ENCODE results near the gene HOXA7.

The HOXA7 gene

GRCh38 chr7:27184337-27185012 is 28.0 kb upstream of the HOXA7 start:
- Histone ChIP-seq H3K4me3 (ENCODE audit: low read length) (no peak overlapping the region), H3K9me3 (ENCODE audit: insufficient read depth, low read depth, low read length) (peaks cover 8% of the 10 kb centered on the region; the same call in 1 of the 2 replicates), H3K4me1 (ENCODE audit: insufficient read depth, low read length) (peaks cover 6% of the 10 kb centered on the region), H3K9ac (ENCODE audit: low read depth, low read length) (no peak overlapping the region), H3K27me3 (ENCODE audit: insufficient read depth, low read length) (peaks cover 100% of the 10 kb centered on the region), H3K27ac (ENCODE audit: low read length) (no peak overlapping the region), H3K36me3 (ENCODE audit: insufficient read depth, low read depth, low read length) (no peaks in the 10 kb centered on the region)

- Histone ChIP-seq H3K27me3 (ENCODE audit: insufficient read depth, low read length) (peaks cover 100% of the 10 kb centered on the region), H3K4me3 (ENCODE audit: low read length) (no peak overlapping the region), H3K9ac (ENCODE audit: low read depth, low read length) (no peak overlapping the region), H3K4me1 (ENCODE audit: insufficient read depth, low read length) (peaks cover 6% of the 10 kb centered on the region), H3K9me3 (ENCODE audit: insufficient read depth, low read depth, low read length) (peaks cover 8% of the 10 kb centered on the region; the same call in 1 of the 2 replicates), H3K27ac (ENCODE audit: low read length) (no peak overlapping the region), H3K36me3 (ENCODE audit: insufficient read depth, low read depth, low read length) (no peaks in the 10 kb centered on the region)
Observed at GRCh38 chr7:27183682-27184336, 27.3 kb upstream of the HOXA7 start.

- Histone ChIP-seq H3K27me3 (ENCODE audit: insufficient read depth, low read length) (peaks cover 100% of the 10 kb centered on the region), H3K36me3 (ENCODE audit: insufficient read depth, low read depth, low read length) (no peaks in the 10 kb centered on the region), H3K9me3 (ENCODE audit: insufficient read depth, low read depth, low read length) (peaks cover 8% of the 10 kb centered on the region; the same call in 1 of the 2 replicates), H3K4me1 (ENCODE audit: insufficient read depth, low read length) (peaks cover 6% of the 10 kb centered on the region; the same call in 1 of the 2 replicates), H3K4me3 (ENCODE audit: low read length) (no peak overlapping the region), H3K9ac (ENCODE audit: low read depth, low read length) (no peak overlapping the region), H3K27ac (ENCODE audit: low read length) (no peak overlapping the region)
Observed at GRCh38 chr7:27182861-27183681, 26.6 kb upstream of the HOXA7 start.

GRCh38 chr7:27182285-27182841 is 25.9 kb upstream of the HOXA7 start:
- peaks cover 100% of the 10 kb centered on the region for H3K27me3 ChIP-seq (ENCODE audit: insufficient read depth, low read length)
- no peak overlapping the region for H3K4me3 ChIP-seq (ENCODE audit: low read length)
- H3K36me3 ChIP-seq (ENCODE audit: insufficient read depth, low read depth, low read length), result no peaks in the 10 kb centered on the region
- peaks cover 3% of the 10 kb centered on the region; the same call in 1 of the 2 replicates for H3K4me1 ChIP-seq (ENCODE audit: insufficient read depth, low read length)
- no peak overlapping the region for H3K27ac ChIP-seq (ENCODE audit: low read length)
- peaks cover 2% of the 10 kb centered on the region; the same call in 1 of the 2 replicates for H3K9me3 ChIP-seq (ENCODE audit: insufficient read depth, low read depth, low read length)
- H3K9ac ChIP-seq (ENCODE audit: low read depth, low read length), result no peak overlapping the region

DNA sequence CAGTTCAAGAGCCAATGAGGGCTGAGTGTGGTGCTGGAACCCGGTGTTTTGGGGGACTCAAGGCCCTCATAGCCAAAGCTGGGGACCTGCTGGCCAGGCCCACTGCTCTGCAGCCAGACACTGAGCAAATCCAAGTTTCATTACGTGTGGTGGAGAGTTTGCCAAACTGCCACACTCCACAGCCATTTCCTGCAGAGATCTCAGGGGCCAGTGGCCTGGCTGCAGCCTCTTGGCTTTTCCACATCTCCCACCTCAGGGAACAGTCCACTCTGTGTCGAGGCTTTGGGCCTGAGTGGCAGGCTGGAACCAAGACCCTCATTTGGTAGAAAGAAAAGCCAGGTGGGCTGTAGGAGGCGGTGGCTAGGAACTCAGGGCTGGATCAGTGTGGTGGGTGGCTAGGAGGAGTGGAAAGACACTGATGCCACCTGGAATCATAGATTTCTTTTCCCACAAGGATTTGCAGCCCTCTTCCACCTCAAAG is 25.4 kb upstream of the HOXA7 start:
- Histone ChIP-seq H3K36me3 (ENCODE audit: insufficient read depth, low read depth, low read length) (no peaks in the 10 kb centered on the region), H3K9ac (ENCODE audit: low read depth, low read length) (no peak overlapping the region), H3K27me3 (ENCODE audit: insufficient read depth, low read length) (peaks cover 100% of the 10 kb centered on the region), H3K27ac (ENCODE audit: low read length) (no peak overlapping the region), H3K4me3 (ENCODE audit: low read length) (no peak overlapping the region), H3K4me1 (ENCODE audit: insufficient read depth, low read length) (no peaks in the 10 kb centered on the region), H3K9me3 (ENCODE audit: insufficient read depth, low read depth, low read length) (no peaks in the 10 kb centered on the region; the same call in 1 of the 2 replicates)

GRCh38 chr7:27180431-27181420 is 24.3 kb upstream of the HOXA7 start:
- no peak overlapping the region for H3K4me3 ChIP-seq (ENCODE audit: low read length)
- H3K27me3 ChIP-seq (ENCODE audit: insufficient read depth, low read length), result peaks cover 100% of the 10 kb centered on the region
- H3K9ac ChIP-seq (ENCODE audit: low read depth, low read length), result no peak overlapping the region
- no peaks in the 10 kb centered on the region for H3K36me3 ChIP-seq (ENCODE audit: insufficient read depth, low read depth, low read length)
- peaks cover 4% of the 10 kb centered on the region; the same call in 1 of the 2 replicates for H3K9me3 ChIP-seq (ENCODE audit: insufficient read depth, low read depth, low read length)
- H3K4me1 ChIP-seq (ENCODE audit: insufficient read depth, low read length), result no peaks in the 10 kb centered on the region
- no peak overlapping the region for H3K27ac ChIP-seq (ENCODE audit: low read length)

- H3K4me3 ChIP-seq (ENCODE audit: low read length), result no peak overlapping the region
- H3K9me3 ChIP-seq (ENCODE audit: insufficient read depth, low read depth, low read length), result peaks cover 10% of the 10 kb centered on the region
- H3K27ac ChIP-seq (ENCODE audit: low read length), result no peak overlapping the region
- H3K4me1 ChIP-seq (ENCODE audit: insufficient read depth, low read length), result no peaks in the 10 kb centered on the region
- no peaks in the 10 kb centered on the region for H3K36me3 ChIP-seq (ENCODE audit: insufficient read depth, low read depth, low read length)
- H3K27me3 ChIP-seq (ENCODE audit: insufficient read depth, low read length), result peaks cover 100% of the 10 kb centered on the region
- no peak overlapping the region for H3K9ac ChIP-seq (ENCODE audit: low read depth, low read length)
Observed at GRCh38 chr7:27179503-27180430, 23.3 kb upstream of the HOXA7 start.

- H3K27me3 ChIP-seq (ENCODE audit: insufficient read depth, low read length), result peaks cover 100% of the 10 kb centered on the region
- H3K4me3 ChIP-seq (ENCODE audit: low read length), result no peak overlapping the region
- no peak overlapping the region for H3K9ac ChIP-seq (ENCODE audit: low read depth, low read length)
Observed at GRCh38 chr7:27179030-27179429, 22.6 kb upstream of the HOXA7 start.

GRCh38 chr7:27178366-27178765 is 21.9 kb upstream of the HOXA7 start:
- H3K36me3 ChIP-seq (ENCODE audit: insufficient read depth, low read depth, low read length), result no peaks in the 10 kb centered on the region
- H3K27ac ChIP-seq (ENCODE audit: low read length), result no peak overlapping the region
- H3K4me3 ChIP-seq (ENCODE audit: low read length), result no peak overlapping the region
- no peaks in the 10 kb centered on the region for H3K4me1 ChIP-seq (ENCODE audit: insufficient read depth, low read length)
- no peak overlapping the region for H3K9ac ChIP-seq (ENCODE audit: low read depth, low read length)
- peaks cover 100% of the 10 kb centered on the region for H3K27me3 ChIP-seq (ENCODE audit: insufficient read depth, low read length)
- peaks cover 10% of the 10 kb centered on the region for H3K9me3 ChIP-seq (ENCODE audit: insufficient read depth, low read depth, low read length)

More at GRCh38 chr7:27179030-27179429, 22.6 kb upstream of the HOXA7 start:
- Histone ChIP-seq H3K27ac (ENCODE audit: low read length) (no peak overlapping the region), H3K9me3 (ENCODE audit: insufficient read depth, low read depth, low read length) (peaks cover 10% of the 10 kb centered on the region), H3K36me3 (ENCODE audit: insufficient read depth, low read depth, low read length) (no peaks in the 10 kb centered on the region), H3K4me1 (ENCODE audit: insufficient read depth, low read length) (no peaks in the 10 kb centered on the region)

GRCh38 chr7:27177795-27178320 is 21.4 kb upstream of the HOXA7 start:
- Histone ChIP-seq H3K9me3 (ENCODE audit: insufficient read depth, low read depth, low read length) (peaks cover 10% of the 10 kb centered on the region), H3K27ac (ENCODE audit: low read length) (no peak overlapping the region), H3K36me3 (ENCODE audit: insufficient read depth, low read depth, low read length) (no peaks in the 10 kb centered on the region), H3K9ac (ENCODE audit: low read depth, low read length) (no peak overlapping the region), H3K4me3 (ENCODE audit: low read length) (no peak overlapping the region), H3K27me3 (ENCODE audit: insufficient read depth, low read length) (peaks cover 100% of the 10 kb centered on the region), H3K4me1 (ENCODE audit: insufficient read depth, low read length) (no peaks in the 10 kb centered on the region)
